CMK (cell line): ENCODE measurements around the gene SLC26A6.

Experiments used
- DNase-seq: peaks from one replicate; pipeline ENCODE4 v3.0.0-alpha.2; 2010; ENCODE audit warnings: low read depth

SLC26A6 gene

DNA sequence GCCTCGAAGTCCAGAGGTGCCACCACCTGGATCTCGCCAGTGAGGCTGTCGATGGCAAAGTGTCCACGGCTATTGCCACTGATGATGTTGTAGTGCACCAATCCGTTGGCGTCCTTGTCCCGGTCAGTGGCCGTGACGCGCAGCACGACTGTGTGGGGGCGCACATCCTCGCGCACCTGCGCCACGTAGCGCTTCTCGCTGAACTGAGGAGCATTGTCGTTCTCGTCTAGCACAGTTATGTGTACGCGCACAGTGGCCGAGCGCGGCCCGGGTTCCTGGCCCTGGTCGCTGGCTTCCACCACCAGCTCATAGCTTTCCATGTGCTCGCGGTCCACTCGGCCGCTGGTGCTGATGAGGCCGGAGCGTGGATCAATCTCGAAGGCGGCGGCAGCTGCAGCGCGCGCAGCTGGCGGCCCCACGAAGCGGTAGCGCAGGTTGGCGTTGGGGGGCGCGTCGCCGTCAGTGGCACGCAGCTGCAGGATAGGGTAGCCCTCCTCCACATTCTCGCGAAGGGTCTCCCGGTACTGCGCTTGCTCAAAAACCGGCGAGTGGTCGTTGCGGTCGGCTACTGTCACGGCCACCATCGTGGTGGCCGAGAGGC lies 25.6 kb upstream of the SLC26A6 start:
- DNase-seq, result no peak

DNA sequence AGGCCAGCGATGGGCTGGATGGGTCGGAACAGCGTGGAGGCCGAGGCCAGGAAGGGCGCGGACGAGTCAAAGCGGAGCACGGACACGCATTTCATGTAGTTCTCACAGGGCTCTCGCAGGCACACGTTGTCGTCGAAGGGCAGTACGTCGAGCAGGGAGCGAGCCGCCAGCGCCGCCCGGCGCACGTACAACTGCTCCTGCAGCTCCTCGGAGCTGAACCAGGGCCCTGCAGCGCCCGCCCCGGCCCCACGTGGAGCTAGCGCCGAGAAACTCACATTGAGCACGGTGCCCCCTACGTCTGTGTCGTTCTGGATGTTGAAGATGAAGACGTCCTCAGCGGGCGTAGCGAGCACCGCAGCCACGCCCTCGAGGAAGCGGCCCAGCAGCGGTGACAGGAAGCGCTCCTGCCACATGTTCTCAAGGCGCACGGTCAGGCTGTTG lies 21.6 kb upstream of the SLC26A6 start:
- peak; percentile 45 for DNase-seq

DNA sequence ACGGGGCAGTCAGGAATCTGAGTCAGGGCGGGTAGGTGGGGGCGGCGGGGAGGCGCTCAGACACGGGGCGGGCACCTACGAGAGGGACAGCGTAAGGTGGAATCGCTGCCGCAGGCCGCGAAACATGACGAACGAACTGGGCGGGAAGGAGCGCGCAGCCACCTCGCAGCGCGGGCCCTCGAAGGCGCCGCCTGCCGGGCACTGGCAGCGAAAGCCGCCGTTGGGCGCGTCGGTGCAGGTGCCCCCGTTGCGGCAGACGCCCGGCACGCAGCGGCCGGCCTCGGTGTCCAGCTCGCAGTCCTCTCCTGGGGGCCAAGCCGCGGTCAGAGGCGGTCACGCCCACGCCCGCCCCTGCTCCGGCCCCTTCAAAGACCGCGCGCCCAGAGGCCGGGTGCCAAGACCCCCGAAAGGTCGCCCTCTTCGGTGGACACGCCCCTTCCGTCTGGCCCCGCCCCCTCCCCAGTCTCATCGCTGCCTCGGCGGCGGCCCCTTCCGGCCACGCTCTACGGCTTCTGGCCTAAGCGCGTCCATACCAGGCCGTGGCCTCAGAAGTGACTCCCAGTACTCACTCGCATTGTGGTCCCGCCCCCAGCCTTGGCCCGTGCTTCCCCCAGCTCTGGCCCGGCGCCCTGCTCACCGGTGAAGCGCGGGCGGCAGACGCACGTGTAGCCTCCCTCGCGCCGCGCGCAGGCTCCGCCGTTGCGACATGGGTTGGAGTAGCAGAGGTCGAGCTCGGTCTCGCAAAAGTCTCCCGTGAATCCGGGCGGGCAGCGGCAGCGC lies 21.0 kb upstream of the SLC26A6 start:
- peak; percentile 81 for DNase-seq

DNA sequence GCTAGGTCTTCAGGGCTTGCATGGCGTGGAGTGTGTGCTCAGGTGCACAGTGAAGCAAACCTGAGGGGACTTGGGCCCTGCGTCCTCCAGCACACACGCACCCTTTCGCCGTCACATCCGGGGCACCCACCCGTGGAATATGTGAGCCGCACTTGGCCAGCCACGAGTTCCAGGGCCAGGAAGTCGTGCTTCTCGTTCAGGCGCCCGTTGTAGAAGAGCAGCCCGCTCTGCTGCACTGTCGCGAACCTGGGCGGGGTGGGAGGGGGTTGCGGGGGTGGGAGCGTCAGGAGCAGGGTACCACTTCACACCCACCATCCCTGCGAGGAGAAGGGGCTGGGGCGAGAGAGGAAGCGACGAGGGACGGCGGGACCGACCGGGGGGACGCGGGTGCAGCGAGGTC lies 20.3 kb upstream of the SLC26A6 start:
- DNase-seq, result no peak

GRCh38 chr3:48655063-48655462 lies 19.8 kb upstream of the SLC26A6 start:
- no peak for DNase-seq

DNA sequence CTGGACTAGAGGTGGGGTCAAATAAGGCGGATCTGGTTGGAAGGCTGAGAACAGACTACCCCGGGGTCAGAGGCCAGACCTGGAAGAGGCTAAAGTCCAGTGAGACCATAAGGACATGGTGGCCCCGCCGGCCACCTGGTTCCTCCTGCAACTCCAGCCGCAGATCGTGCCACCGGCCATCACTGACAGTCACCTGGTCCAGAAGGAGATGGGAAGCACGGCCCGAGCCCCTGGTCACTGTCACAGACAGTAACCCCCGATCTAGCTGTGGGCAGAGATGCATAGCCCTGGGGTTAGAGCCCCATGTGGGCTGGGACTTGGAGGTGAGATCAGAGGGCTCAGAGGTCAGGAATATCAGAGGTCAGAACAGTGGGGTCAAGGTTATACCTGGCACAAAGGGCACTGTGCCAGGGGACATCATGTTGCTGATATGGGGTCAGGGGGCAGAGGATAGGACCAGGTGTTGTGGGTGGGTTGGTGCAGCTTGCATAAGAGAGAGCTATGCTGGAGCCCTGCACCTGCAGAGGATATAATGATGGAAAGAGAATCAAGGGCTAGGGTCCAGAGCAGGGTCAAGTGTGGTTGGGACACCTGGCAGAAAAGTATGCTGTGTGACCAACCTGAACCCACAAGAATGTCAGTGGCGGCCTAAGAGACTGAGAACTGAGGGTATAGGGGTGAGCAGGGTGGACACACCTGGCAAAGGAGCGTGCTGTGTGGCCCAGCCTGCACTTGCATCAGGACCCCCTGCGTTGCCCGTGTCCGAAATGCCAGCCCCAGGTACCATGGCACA lies 17.9 kb upstream of the SLC26A6 start:
- no peak for DNase-seq

GRCh38 chr3:48651771-48652170 lies 16.5 kb upstream of the SLC26A6 start:
- no peak for DNase-seq

DNA sequence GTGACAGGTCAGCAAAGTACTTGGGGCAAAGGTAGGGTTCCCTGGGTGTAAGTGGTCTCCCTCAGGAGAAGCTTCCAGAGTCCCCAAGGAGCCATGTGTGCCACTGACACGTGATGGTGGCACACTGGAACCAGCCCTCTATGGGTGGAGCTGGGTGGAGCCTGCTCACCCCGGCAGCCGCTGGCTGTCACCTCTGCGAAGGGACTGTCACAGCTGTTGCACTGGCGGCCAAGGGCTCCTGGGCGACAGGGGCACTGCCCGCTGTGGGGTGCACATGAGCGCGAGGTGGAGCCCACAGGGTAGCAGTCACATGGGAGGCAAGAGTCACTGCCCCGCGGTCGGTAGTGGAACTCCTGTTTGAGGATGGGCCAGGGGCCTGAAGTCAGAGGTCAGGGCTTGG lies 15.5 kb upstream of the SLC26A6 start:
- no peak for DNase-seq

DNA sequence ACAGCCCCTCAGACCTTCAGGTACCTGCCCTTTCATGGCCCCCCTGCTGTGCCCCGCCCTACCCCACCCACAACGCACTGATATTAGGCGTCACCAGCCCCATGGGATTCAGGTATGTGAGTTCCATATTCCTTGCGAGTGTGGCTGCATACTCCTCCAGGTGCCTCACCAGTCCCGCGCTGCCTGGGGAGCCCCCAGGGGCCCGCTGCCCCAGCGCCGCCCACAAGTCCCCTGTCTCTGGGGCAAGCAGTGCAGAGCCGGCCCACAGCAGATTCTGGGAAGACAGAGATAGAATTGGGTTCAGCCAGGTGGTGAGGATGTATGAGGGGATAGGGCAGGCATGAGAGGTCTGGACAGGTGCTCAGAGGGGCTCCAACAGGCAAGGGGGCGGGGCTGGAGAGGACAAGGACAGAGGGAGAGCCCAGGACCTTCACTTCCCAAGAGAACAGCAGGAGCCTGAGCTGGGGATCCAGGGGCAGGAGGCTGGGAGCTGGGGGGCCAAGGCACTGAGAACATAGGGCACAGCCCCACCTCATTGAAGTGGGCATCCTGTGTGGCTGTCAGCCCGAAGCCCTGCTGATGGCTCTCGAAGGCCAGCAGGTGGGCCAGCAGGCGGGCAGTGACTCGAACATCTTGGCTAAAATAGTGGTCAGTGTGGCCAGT lies 13.1 kb upstream of the SLC26A6 start:
- no peak for DNase-seq

- DNase-seq, result no peak
Measured at GRCh38 chr3:48647714-48648113, 12.5 kb upstream of the SLC26A6 start.

DNA sequence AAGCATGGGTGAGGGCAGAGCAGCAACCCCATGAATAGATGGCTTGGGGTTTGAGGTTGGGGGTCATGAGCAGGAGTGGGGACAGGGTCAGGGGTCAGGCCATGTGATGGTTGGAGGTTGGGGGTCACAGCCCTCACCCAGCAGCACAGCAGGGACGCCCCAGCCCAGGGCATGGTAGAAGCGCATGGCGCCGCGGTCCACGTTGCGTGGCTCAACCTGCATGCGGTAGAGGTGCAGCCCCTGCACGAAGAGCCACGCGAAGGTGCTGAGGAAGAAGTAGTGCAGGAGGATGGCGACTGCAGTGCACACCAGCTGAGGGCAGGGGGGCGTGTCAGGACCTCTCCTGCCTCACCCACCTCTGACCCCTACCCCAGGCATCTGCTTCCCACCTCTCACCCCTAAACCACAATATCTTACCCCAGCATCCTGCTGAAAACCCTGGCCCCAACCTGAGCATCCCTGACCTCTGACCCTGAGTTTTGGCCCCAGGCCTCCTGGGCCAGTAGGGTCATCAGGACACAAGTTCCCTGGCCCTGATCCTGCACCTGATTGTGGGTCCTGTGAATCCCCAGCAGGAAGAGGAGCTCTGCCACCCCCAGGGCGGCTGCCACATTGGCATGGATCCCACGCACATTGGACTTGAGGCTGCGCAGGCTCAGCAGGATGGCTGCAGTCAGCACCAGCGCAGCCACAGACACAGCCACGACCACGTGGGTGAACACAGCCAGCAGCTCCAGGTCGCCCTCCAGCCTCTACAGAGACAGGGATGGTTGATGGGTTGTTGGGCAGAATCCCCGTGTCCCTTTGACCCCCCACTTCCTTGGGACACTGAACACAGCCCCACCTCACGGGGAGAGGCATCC lies 9.9 kb upstream of the SLC26A6 start:
- no peak for DNase-seq

DNA sequence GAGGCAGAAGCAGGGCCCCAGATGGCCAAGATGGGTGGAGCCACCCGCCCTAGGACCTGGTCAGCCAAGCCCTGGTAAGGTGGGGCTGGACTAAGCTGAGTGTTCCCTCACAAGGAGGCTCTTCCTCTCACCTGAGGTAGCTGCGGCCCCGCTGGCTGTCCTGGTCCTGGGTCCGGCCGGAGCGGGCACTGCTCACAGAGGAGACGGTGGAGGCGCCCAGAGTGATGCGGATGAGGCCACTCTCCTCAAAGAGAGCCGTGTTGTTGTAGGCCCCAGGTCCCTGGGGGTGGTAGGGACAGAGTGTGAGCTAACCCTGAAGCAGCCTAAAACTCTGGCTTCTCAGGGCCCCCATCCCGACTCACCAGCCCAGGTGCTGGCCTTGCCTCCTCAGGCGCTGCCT lies 7.3 kb upstream of the SLC26A6 start:
- DNase-seq, result no peak

DNA sequence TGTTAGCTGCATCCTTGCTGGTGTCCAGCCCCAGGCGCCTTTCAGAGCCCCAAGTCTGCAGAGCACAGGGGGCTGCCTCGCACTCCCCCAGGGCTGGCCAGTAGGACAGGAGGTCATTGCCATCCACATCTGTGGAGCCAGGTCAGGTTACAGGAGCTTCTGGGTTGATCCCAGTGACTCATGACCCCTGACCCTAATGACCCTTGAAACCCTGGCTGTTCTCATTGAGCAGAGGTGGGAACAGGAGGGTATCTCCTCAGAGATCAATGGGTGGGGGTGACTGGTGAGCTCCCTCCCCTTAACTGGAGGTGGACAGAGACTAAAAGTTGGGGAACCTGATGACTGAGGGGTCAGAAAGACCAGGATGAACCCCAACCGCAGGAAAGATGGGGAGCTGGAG lies 6.1 kb upstream of the SLC26A6 start:
- DNase-seq, result no peak

- no peak for DNase-seq
Measured at GRCh38 chr3:48639944-48640606, 4.8 kb upstream of the SLC26A6 start.

DNA sequence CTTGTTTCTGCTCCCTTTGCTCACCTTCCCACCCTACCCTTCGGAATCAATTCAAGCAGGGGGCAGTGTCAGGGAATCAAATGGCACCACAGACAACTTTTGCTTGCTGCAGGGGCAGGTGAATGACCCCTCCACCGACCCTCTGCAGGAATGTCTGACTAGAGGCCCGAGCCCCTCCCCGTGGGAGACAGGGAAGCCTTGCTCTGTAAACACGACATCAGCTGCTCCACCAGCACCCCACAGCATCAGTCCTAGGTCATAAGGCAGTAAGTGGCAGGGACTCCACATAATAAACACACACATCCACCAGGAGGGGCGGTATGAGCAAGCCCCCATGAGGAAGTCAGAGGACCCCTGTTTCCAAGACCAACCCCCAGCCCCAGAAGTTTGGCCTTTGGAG lies 2.0 kb upstream of the SLC26A6 start:
- no peak for DNase-seq

DNA sequence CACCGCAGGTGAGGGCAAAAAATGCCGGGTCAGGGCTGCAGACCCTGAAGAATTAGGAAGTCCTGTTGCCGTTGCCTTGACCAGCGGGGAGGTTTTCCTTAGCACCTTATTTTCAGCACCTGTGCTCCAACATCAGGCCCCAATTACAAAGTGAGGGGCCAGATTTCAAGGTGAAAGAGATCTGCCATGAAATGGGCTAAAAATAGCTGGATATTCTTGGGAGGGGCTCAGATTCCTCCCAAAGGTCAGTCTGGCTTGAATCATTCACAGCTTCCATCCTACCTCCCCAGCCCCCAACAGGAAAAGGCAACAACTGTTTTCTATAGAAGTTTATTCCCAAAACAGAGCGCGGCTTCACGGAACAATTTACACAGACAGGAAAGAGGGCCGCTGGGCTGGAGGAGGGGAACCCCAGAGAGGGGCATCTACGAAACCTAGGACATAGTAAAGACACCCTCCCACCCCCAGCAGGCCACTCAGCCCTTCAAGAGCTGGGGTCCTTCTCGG lies 941 bp upstream of the SLC26A6 start:
- DNase-seq, result no peak

- peak; percentile 52 for DNase-seq
Measured at GRCh38 chr3:48634661-48635221, 520 bp downstream of the SLC26A6 start.

- DNase-seq, result no peak
Measured at GRCh38 chr3:48633743-48634142, 1.5 kb downstream of the SLC26A6 start.

- DNase-seq, result no peak
Measured at GRCh38 chr3:48633256-48633655, 2.0 kb downstream of the SLC26A6 start.
